ENCODE measurements around the gene GRIA4.

GRIA4 gene

DNA sequence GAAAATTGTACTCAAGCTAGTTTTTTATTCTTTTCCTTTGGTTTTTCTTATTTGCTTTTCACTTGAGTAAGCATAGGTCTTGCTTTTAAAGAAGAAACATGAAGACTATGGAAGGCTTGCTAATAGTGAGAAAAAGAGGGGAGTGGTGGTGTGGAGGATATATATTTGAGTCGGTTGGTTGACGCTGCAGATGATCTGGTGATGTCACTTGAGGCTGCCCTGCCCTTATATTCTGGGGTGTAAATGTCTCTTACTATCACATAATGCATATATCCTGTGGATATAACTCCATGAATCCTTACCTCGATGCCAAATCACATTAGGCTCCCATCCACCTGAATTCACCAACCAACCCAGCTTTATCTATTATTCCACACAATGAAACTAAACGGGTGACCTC is 2.9 kb downstream of the GRIA4 start:
- H3K27me3 ChIP-seq (ENCODE audit: insufficient read depth, poor library complexity, severe bottlenecking), result no peaks in the 10 kb centered on the region
- DNase-seq (ENCODE audit: low read depth in 1 of 2, low spot score in 1 of 2), result no peak
- H3K27ac ChIP-seq (replicated peaks), result no peak overlapping the region
- H3K4me3 ChIP-seq (replicated peaks; ENCODE audit: insufficient read depth, low read length), result no peak overlapping the region
- TF ChIP-seq POLR2AphosphoS5 (IDR thresholded peaks at IDR 0.05; ENCODE audit: low read depth), result no peak
- TF ChIP-seq GABPA (IDR thresholded peaks at IDR 0.05; ENCODE audit: low read depth), result no peak
- no peak for TF ChIP-seq SPI1 (IDR thresholded peaks at IDR 0.05; ENCODE audit: borderline replicate concordance, low read depth)
- TF ChIP-seq, protein P1, sequence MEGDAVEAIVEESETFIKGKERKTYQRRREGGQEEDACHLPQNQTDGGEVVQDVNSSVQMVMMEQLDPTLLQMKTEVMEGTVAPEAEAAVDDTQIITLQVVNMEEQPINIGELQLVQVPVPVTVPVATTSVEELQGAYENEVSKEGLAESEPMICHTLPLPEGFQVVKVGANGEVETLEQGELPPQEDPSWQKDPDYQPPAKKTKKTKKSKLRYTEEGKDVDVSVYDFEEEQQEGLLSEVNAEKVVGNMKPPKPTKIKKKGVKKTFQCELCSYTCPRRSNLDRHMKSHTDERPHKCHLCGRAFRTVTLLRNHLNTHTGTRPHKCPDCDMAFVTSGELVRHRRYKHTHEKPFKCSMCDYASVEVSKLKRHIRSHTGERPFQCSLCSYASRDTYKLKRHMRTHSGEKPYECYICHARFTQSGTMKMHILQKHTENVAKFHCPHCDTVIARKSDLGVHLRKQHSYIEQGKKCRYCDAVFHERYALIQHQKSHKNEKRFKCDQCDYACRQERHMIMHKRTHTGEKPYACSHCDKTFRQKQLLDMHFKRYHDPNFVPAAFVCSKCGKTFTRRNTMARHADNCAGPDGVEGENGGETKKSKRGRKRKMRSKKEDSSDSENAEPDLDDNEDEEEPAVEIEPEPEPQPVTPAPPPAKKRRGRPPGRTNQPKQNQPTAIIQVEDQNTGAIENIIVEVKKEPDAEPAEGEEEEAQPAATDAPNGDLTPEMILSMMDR (IDR thresholded peaks at IDR 0.05; ENCODE audit: insufficient read depth, low read length), result no peak
- TF ChIP-seq, protein P2, sequence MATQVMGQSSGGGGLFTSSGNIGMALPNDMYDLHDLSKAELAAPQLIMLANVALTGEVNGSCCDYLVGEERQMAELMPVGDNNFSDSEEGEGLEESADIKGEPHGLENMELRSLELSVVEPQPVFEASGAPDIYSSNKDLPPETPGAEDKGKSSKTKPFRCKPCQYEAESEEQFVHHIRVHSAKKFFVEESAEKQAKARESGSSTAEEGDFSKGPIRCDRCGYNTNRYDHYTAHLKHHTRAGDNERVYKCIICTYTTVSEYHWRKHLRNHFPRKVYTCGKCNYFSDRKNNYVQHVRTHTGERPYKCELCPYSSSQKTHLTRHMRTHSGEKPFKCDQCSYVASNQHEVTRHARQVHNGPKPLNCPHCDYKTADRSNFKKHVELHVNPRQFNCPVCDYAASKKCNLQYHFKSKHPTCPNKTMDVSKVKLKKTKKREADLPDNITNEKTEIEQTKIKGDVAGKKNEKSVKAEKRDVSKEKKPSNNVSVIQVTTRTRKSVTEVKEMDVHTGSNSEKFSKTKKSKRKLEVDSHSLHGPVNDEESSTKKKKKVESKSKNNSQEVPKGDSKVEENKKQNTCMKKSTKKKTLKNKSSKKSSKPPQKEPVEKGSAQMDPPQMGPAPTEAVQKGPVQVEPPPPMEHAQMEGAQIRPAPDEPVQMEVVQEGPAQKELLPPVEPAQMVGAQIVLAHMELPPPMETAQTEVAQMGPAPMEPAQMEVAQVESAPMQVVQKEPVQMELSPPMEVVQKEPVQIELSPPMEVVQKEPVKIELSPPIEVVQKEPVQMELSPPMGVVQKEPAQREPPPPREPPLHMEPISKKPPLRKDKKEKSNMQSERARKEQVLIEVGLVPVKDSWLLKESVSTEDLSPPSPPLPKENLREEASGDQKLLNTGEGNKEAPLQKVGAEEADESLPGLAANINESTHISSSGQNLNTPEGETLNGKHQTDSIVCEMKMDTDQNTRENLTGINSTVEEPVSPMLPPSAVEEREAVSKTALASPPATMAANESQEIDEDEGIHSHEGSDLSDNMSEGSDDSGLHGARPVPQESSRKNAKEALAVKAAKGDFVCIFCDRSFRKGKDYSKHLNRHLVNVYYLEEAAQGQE (IDR thresholded peaks at IDR 0.05; ENCODE audit: insufficient replicate concordance, low read depth), result no peak

DNA sequence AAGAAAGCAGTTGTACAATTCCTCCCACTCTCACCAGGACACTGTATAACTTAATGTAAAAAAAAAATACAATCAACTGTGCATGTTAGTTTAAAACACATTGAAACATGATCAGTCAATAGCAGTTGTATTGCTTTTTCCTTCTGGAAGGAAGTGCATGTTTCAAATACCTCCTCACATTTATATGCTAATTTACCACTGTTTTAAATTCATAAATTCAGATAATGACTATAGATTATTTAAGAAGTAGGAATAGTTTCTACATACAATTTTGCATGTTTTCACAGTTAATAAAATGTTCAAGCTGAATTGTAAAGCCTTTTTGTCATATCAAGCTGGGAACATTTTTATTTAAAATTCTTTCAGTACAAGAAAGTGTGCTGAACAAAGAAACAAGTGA is 3.3 kb downstream of the GRIA4 start:
- Histone ChIP-seq H3K4me3 (replicated peaks; ENCODE audit: insufficient read depth, low read length) (no peak overlapping the region), H3K27me3 (ENCODE audit: insufficient read depth, poor library complexity, severe bottlenecking) (no peaks in the 10 kb centered on the region), H3K27ac (replicated peaks) (no peak overlapping the region)
- DNase-seq (ENCODE audit: low read depth in 1 of 2, low spot score in 1 of 2), result no peak
- TF ChIP-seq SPI1 (IDR thresholded peaks at IDR 0.05; ENCODE audit: borderline replicate concordance, low read depth), result no peak
- TF ChIP-seq, protein P1 (IDR thresholded peaks at IDR 0.05; ENCODE audit: insufficient read depth, low read length), result no peak
- TF ChIP-seq POLR2AphosphoS5 (IDR thresholded peaks at IDR 0.05; ENCODE audit: low read depth), result no peak
- TF ChIP-seq, protein P2 (IDR thresholded peaks at IDR 0.05; ENCODE audit: insufficient replicate concordance, low read depth), result no peak

DNA sequence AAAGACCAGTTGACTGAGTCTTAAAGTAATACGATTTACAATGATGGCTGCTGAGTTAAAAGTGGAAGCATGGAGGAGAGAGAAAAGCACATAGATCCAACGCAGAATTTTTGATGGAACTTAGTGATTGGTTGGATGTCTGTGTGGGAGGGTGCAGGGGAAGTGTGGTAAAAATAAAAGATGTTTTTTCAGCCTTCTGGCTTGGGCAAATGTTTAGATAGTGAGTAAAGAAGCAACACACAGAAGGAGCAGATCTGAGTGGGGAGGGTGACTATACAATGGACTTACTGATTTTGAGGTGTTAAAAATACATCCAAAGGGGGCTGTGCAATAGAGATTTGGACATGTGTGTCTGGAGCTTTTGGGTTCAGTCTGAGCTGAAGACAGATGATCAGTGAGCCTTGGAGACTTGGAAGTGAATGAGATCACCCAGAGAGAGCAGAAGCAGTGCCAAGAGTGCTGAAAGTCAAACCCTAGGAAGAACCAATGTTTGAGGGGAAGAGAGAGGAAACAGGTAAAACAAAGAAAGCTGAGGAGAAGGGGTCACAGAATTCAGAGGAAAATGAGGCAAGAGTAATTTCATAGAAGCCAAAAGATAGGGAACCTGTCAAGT is 8.6 kb downstream of the GRIA4 start:
- H3K27me3 ChIP-seq (ENCODE audit: insufficient read depth, poor library complexity, severe bottlenecking), result no peaks in the 10 kb centered on the region
- H3K27ac ChIP-seq (replicated peaks), result no peak overlapping the region
- TF ChIP-seq, protein P2 (IDR thresholded peaks at IDR 0.05; ENCODE audit: insufficient replicate concordance, low read depth), result no peak
- no peak for TF ChIP-seq POLR2AphosphoS5 (IDR thresholded peaks at IDR 0.05; ENCODE audit: low read depth)
- TF ChIP-seq, protein P1 (IDR thresholded peaks at IDR 0.05; ENCODE audit: insufficient read depth, low read length), result no peak
- TF ChIP-seq SPI1 (IDR thresholded peaks at IDR 0.05; ENCODE audit: borderline replicate concordance, low read depth), result no peak
- no peak for TF ChIP-seq GABPA (IDR thresholded peaks at IDR 0.05; ENCODE audit: low read depth)
- H3K4me3 ChIP-seq (replicated peaks; ENCODE audit: insufficient read depth, low read length), result no peak overlapping the region
- no peak for DNase-seq (ENCODE audit: low read depth in 1 of 2, low spot score in 1 of 2)

Data from HL-60 (cell line).